Fibroblast of peridontal ligament (primary cell): ENCODE results near the gene HDAC9.
"Not testable (repeated sequence)": the region's sequence is repeated elsewhere in the genome, so short reads cannot be mapped to it uniquely, and the experiment has no call there.

Experiments used
- DNase-seq: peaks from one replicate; pipeline ENCODE4 v3.0.0-alpha.2; 2010; ENCODE audit errors: extremely low read depth

HDAC9 gene

DNA sequence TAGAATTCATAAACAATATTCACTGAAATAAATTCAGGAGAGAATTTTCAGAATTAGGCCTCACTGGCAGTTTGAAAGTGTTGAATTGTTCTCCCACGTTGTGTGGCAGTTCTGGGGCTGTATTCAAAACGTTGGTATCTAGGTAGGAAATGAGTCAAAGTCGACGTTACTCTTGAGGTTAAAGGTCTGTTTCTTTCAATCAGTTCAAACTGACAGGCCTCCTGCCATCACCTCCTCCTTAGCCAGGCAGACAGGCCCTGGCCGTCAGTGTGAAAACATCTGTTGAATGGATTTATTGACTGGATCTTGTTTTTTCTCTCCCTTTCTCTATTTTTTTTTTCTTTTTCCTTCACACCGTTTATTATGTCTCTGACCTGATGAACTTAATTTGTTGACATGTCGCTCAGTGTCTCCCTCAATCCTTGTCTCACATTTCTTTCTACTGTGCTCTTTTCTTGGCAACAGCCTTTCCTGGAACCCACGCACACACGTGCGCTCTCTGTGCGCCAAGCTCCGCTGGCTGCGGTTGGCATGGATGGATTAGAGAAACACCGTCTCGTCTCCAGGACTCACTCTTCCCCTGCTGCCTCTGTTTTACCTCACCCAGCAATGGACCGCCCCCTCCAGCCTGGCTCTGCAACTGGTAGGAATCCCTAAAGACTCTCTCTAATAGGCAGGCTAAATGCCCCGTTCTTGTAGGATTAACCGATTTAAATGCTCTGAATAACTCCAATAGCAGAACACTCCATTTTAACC is 231.7 kb downstream of the HDAC9 start:
- DNase-seq = no peak

DNA sequence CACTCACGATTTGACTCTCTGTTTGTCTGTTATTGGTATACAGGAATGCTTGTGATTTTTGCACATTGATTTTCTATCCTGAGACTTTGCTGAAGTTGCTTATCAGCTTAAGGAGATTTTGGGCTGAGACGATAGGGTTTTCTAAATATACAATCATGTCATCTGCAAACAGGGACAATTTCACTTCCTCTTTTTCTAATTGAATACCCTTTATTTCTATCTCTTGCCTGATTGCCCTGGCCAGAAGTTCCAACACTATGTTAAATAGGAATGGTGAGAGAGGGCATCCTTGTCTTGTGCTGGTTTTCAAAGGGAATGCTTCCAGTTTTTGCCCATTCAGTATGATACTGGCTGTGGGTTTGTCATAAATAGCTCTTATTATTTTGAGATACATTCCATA is 240.5 kb downstream of the HDAC9 start:
- not testable (repeated sequence) for DNase-seq

DNA sequence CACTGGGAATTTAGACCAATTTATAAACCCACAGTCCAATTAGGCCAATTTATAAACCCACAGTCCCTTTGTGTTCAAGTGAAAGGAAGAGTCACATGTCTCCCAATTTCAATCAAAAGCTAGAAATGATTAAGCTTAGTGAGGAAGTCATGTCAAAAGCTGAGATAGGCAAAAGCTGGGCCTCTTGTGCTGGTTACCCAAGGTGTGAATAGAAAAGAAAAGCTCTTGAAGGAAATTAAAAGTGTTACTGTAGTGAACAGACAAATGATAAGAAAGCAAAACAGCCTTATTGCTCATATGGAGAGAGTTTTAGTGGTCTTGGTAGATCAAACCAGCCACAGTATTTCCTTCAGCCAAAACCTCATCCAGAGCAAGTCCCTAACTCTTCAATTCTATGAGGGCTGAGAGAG is 245.0 kb downstream of the HDAC9 start:
- no peak for DNase-seq

GRCh38 chr7:18753972-18754610 is 258.5 kb downstream of the HDAC9 start:
- DNase-seq = peak; percentile 87

GRCh38 chr7:18754766-18755165 is 259.2 kb downstream of the HDAC9 start:
- peak; percentile 60 for DNase-seq

DNA sequence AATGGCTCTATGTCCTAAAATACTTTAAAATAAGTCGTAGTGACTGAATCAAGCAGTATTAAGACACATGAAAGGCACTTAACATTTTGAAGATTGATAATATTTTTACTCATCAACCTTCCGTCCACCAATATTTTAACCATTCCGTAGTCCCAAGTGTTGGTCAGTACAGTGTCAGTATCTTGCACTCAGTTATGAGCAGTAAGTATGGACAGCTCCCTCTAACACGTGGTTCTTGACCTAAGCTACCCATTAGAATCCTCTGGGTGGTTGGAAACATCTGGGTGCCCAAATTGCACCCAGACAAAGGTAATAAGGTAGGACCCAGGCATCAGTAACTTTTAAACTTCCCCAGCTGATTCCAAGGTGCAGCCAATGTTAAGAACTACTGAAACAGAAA is 260.2 kb downstream of the HDAC9 start:
- DNase-seq = no peak

- DNase-seq = no peak
These were observed 261.0 kb downstream of the HDAC9 start for GRCh38 chr7:18756378-18757050.

DNA sequence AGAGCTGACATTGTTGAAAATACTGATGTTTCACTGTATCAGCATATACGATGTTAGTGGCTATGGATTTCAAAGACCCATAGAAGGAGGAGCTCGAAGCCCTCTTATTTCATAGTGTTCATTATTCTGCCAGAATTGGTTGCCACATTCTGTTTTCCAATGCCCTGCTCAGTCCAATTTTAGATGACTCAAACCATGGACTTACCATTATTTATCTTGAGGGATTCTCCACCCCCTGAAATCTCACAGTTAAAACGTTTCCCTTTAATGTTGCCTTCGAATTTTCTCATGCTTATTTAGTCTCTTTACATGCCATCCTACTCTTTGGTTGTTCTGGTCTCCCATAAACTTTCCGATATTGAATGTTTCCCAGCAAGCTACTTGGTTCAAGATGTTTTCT is 264.5 kb downstream of the HDAC9 start:
- DNase-seq = peak; percentile 48

- DNase-seq = no peak
These were observed 265.3 kb downstream of the HDAC9 start for GRCh38 chr7:18760631-18761445.

DNA sequence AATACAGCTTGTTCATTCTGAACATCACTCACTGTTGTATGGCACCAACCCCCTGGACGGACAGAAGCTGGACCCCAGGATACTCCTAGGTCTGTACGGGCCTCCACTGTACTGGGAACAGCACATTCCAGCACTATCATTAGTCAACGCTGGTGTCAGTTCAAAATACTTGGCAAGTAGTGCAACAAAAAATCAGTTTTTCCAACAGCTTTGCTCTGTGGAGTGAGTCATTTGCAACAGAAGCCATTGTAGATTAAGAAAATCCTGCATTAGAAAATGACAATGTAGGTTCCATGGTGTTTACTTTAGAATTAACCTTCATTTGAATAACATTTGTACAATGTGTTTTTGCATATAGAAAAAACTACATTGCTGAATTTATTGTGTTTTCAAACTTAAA is 266.6 kb downstream of the HDAC9 start:
- peak; percentile 49 for DNase-seq

DNA sequence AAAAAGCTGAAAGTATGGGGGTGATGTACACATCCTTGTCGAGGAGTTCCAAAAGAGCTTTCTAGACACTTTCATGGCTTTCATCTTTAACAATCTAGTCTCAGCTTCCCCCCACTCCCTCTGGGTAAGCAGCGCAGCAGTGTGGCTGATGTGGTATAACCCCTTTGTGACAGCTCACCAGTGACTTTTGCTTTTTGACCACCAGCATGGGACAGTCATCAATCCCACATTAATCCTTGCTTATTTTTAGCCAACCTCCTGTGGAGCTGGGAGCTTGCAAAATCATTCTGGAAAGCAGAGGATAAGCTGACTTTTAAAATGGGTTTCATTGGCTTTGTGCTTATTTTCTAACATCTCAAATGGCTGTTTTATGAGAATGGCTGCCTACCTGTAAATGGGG is 272.7 kb downstream of the HDAC9 start:
- DNase-seq = peak; percentile 15

DNA sequence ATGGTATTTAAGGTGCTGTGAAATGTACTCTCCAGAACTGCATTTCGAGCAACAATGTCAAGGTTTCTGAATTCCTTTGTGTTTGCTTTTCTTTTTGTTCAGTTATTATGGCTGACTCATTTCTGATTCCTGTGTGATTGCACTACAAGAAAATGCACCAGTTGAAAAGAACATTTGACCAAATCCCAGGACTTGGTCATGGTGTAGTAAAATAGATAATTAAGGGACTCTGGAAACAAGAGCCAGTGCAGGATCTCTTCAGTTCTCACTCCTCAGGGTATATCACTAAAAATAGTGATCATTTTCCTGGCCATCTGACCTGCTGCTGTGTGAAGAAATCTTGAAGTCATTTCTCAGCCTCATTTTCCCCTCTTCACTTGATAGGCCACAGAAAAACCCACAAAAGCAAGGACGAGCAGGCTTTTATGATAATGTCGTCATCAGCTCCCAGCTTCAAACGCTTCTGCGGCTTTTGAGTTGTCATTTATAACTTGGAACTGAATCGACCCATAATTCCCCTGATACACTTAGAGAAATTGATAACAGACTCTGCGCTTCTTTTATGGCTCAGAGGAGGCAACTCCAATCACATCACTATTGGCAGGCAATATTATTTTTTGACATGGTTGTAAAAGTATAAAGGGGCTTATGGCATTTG is 274.7 kb downstream of the HDAC9 start:
- peak; percentile 87 for DNase-seq

DNA sequence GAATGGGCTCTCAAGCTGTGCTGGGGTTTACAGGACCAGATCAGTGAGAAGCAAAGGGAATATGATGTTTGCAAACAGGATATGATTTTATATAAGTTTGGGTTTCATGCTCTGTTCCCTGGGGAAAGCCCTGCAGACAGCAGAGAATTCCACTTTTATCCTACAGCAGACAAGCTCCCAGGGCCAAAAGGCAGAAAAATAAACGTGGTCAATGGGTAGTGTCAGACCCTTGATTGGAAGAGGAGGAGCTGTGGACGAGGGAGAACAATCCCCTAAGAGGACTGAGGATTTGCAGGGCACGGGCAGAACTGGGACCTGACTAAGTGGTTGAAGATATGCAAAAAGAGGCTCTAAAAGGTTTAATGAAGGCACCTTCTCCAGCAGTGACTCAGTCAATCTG is 275.3 kb downstream of the HDAC9 start:
- peak; percentile 44 for DNase-seq

GRCh38 chr7:18771834-18772566 is 276.5 kb downstream of the HDAC9 start:
- peak; percentile 74 for DNase-seq

DNA sequence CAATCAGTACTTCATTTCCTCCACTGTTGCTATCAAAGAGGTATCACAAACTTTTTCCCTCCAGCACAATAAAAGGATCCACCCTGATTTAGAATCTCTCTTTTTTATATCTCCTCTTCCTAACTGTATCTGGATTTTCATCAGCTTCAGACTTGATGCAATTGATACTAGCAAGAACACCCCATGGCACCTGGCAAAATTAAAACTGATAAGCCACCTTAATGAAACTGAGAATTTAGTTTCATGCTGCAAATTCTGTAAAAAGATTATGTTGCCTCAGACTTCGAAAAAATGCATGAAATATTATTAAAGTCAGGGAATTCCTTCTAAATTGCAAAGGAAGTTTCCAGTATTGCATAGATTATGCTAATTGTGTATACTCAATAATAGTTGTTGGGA is 277.0 kb downstream of the HDAC9 start:
- no peak for DNase-seq

DNA sequence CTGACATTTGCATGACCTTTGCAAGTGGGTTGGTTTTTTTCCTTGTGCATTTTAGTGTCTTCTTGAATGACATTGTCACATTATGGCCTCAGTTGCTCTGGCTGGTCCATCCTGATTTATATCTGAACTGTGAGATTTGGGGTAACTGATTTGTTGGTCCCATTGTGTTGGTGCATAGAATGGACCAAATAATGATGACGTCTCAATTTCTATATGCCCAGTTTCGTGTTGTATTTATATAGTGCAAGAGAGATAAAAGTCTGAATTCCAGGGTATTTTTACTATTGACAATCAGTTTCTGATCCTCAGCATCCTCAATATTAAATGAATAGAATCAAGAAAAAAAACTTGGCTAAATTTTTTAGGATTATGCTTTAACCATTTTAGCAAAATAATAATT is 281.8 kb downstream of the HDAC9 start:
- DNase-seq = no peak

DNA sequence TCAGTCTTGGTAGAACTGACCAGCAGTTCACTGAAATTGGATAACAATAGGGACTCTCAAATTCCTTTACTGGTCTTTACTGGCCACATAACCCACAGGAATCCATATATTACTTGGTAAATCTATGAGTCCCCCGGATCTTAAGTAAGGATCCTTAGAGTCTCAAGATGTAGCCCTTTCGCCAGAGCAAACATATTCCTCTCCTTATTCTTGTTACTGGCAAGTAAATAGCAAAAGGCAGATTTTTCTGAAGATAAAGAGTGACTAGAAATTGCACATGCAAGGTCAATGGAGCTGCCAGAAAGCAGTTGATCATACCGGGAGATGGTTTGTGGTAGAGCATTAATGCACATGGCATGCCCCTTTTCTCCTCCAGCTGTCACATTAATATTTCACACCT is 283.0 kb downstream of the HDAC9 start:
- DNase-seq = peak; percentile 74

GRCh38 chr7:18780266-18780665 is 284.7 kb downstream of the HDAC9 start:
- no peak for DNase-seq

GRCh38 chr7:18780938-18781337 is 285.4 kb downstream of the HDAC9 start:
- DNase-seq = no peak

GRCh38 chr7:18786196-18786727 is 290.7 kb downstream of the HDAC9 start:
- no peak for DNase-seq

DNA sequence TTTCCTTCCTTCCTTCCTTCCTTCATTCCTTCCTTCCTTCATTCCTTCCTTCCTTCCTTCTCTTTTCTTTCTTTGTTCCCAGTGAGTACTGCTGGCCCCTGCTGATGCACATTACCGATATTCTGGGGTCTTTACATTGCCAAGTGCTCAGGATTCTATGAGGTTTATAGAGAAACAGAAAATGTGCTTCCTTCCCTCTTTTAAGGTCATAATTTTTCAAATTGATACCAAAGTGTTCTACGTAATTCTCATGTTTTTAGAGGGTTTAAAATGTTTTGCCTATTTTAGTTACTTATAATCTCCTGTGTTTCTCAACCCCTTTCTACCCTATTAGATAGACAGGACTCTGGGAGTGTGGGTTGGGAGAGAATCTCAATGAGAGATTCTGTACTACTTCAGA is 291.2 kb downstream of the HDAC9 start:
- no peak for DNase-seq
